HEK293 (cell line): ENCODE data around the gene TINCR.

Source experiments
- BCL11B ChIP-seq: fragments of 450-650 bp; formaldehyde crosslinking; IDR thresholded peaks from 2 replicates; pipeline ENCODE4 v1.5.1; 2016; ENCODE audit warnings: low read depth, missing biosample characterization, missing genetic modification characterization
- YY1 ChIP-seq: fragments of 450-650 bp; formaldehyde crosslinking; IDR thresholded peaks from 2 replicates; pipeline ENCODE4 v1.5.1; 2018; ENCODE audit warnings: missing biosample characterization, missing genetic modification characterization
- ZFP37 ChIP-seq: fragments of 450-650 bp; formaldehyde crosslinking; IDR thresholded peaks from 2 replicates; pipeline ENCODE4 v1.5.1; 2016; ENCODE audit warnings: missing biosample characterization, missing genetic modification characterization
- ZNF114 ChIP-seq: fragments of 450-650 bp; formaldehyde crosslinking; IDR thresholded peaks from 2 replicates; pipeline ENCODE4 v1.5.0; 2017; ENCODE audit warnings: missing biosample characterization, missing genetic modification characterization
- TF ChIP-seq, protein P1 (sequence below): fragments of 450-650 bp; formaldehyde crosslinking; conservative IDR thresholded peaks from 2 replicates; pipeline ENCODE4 v1.5.1; 2016; ENCODE audit warnings: low read depth, missing biosample characterization, missing genetic modification characterization

DNA sequence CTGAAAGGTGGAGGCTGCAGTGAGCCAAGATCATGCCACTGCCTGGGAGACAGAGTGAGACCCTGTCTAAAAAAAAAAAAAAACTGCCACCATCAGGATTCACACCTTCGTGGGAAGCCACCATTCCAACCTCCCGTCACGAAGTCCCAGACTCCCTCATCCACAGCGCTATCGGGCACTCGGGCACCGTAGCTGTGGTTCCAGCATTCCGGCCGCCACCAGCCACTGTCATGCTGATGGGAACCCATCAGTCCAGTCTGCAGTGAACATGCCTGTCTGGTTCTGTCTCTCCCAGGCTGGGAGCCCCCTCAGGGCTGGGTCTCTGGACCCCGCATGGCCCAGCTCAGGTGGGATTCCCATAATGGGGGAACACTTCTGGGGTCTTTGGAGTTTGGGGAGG, 27.5 kb downstream of the TINCR start:
- TF ChIP-seq ZNF114 (tag by site-specific recombination) (no peak), ZFP37 (tag by site-specific recombination) (no peak), YY1 (tag by site-specific recombination) (no peak), BCL11B (tag by site-specific recombination) (no peak)
- TF ChIP-seq, protein P1, sequence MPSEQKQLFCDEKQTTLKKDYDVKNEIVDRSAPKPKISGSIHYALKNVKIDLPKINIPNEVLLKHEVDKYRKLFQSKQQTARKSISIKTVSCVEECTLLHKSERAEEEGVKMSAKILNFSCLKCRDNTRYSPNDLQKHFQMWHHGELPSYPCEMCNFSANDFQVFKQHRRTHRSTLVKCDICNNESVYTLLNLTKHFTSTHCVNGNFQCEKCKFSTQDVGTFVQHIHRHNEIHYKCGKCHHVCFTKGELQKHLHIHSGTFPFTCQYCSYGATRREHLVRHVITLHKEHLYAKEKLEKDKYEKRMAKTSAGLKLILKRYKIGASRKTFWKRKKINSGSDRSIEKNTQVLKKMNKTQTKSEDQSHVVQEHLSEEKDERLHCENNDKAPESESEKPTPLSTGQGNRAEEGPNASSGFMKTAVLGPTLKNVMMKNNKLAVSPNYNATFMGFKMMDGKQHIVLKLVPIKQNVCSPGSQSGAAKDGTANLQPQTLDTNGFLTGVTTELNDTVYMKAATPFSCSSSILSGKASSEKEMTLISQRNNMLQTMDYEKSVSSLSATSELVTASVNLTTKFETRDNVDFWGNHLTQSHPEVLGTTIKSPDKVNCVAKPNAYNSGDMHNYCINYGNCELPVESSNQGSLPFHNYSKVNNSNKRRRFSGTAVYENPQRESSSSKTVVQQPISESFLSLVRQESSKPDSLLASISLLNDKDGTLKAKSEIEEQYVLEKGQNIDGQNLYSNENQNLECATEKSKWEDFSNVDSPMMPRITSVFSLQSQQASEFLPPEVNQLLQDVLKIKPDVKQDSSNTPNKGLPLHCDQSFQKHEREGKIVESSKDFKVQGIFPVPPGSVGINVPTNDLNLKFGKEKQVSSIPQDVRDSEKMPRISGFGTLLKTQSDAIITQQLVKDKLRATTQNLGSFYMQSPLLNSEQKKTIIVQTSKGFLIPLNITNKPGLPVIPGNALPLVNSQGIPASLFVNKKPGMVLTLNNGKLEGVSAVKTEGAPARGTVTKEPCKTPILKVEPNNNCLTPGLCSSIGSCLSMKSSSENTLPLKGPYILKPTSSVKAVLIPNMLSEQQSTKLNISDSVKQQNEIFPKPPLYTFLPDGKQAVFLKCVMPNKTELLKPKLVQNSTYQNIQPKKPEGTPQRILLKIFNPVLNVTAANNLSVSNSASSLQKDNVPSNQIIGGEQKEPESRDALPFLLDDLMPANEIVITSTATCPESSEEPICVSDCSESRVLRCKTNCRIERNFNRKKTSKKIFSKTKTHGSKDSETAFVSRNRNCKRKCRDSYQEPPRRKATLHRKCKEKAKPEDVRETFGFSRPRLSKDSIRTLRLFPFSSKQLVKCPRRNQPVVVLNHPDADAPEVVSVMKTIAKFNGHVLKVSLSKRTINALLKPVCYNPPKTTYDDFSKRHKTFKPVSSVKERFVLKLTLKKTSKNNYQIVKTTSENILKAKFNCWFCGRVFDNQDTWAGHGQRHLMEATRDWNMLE: no peak
